Measurements from ENCODE around the gene TMEM184A. TPM values are rescaled to one million over a fixed set of nuclear protein-coding genes. Genes with fewer than 3 reads are reported as not detected.

TMEM184A gene
- total RNA-seq, 1 donor from 2014 or later = 6.6 TPM

GRCh38 chr7:1532456-1533254 is 23.4 kb downstream of the TMEM184A start:
- Mint-ChIP-seq H3K4me1 (ENCODE audit: unreplicated experiment) (peaks cover 18% of the 10 kb centered on the region), H3K36me3 (no peaks in the 10 kb centered on the region), H3K27ac (peak overlapping the region; percentile 97), H3K4me3 (peak overlapping the region; percentile 89), H3K9me3 (no peaks in the 10 kb centered on the region), H3K27me3 (peaks cover 27% of the 10 kb centered on the region)
- DNase-seq (ENCODE audit: extremely low spot score, unreplicated experiment) = no peak
- TF ChIP-seq CTCF (conservative IDR thresholded peaks at IDR 0.05) = no peak

- no peak for TF ChIP-seq CTCF (conservative IDR thresholded peaks at IDR 0.05)
- peak overlapping the region; percentile 97 for H3K27ac Mint-ChIP-seq
- DNase-seq (ENCODE audit: extremely low spot score, unreplicated experiment) = no peak
- H3K9me3 Mint-ChIP-seq = no peaks in the 10 kb centered on the region
- peaks cover 18% of the 10 kb centered on the region for H3K4me1 Mint-ChIP-seq (ENCODE audit: unreplicated experiment)
- H3K27me3 Mint-ChIP-seq = peaks cover 27% of the 10 kb centered on the region
- no peaks in the 10 kb centered on the region for H3K36me3 Mint-ChIP-seq
- peak overlapping the region; percentile 89 for H3K4me3 Mint-ChIP-seq
These were observed 24.0 kb downstream of the TMEM184A start for GRCh38 chr7:1531979-1532455.

GRCh38 chr7:1531263-1531978 is 24.6 kb downstream of the TMEM184A start:
- no peak for DNase-seq (ENCODE audit: extremely low spot score, unreplicated experiment)
- no peak for TF ChIP-seq CTCF (conservative IDR thresholded peaks at IDR 0.05)
- Mint-ChIP-seq H3K27me3 (peaks cover 32% of the 10 kb centered on the region), H3K9me3 (no peaks in the 10 kb centered on the region), H3K36me3 (no peaks in the 10 kb centered on the region), H3K4me1 (ENCODE audit: unreplicated experiment) (peaks cover 20% of the 10 kb centered on the region), H3K4me3 (peak overlapping the region; percentile 89), H3K27ac (peak overlapping the region; percentile 97)

- H3K27ac Mint-ChIP-seq = no peak overlapping the region
- H3K4me3 Mint-ChIP-seq = no peak overlapping the region
- no peak for DNase-seq (ENCODE audit: extremely low spot score, unreplicated experiment)
- no peaks in the 10 kb centered on the region for H3K9me3 Mint-ChIP-seq
- H3K36me3 Mint-ChIP-seq = no peaks in the 10 kb centered on the region
- peaks cover 17% of the 10 kb centered on the region for H3K4me1 Mint-ChIP-seq (ENCODE audit: unreplicated experiment)
- H3K27me3 Mint-ChIP-seq = peaks cover 31% of the 10 kb centered on the region
- TF ChIP-seq CTCF (conservative IDR thresholded peaks at IDR 0.05) = no peak
These were observed 25.1 kb downstream of the TMEM184A start for GRCh38 chr7:1530946-1531262.

- TF ChIP-seq CTCF (conservative IDR thresholded peaks at IDR 0.05) = no peak
- no peaks in the 10 kb centered on the region for H3K36me3 Mint-ChIP-seq
- H3K4me1 Mint-ChIP-seq (ENCODE audit: unreplicated experiment) = peaks cover 17% of the 10 kb centered on the region
- H3K27ac Mint-ChIP-seq = peak overlapping the region; percentile 63
- no peaks in the 10 kb centered on the region for H3K9me3 Mint-ChIP-seq
- H3K27me3 Mint-ChIP-seq = peaks cover 39% of the 10 kb centered on the region
- H3K4me3 Mint-ChIP-seq = peak overlapping the region; percentile 83
- no peak for DNase-seq (ENCODE audit: extremely low spot score, unreplicated experiment)
These were observed 26.5 kb downstream of the TMEM184A start for GRCh38 chr7:1529383-1530116.

All from type B pancreatic cell (in vitro differentiated cells).